NCI-H187 (cell line): ENCODE results near the gene SIX5.

Source experiments
- DNase-seq, 2 experiments: peaks; one replicate each; lab custom pipeline; 2025; lab: John Stamatoyannopoulos, UW

SIX5 gene

DNA sequence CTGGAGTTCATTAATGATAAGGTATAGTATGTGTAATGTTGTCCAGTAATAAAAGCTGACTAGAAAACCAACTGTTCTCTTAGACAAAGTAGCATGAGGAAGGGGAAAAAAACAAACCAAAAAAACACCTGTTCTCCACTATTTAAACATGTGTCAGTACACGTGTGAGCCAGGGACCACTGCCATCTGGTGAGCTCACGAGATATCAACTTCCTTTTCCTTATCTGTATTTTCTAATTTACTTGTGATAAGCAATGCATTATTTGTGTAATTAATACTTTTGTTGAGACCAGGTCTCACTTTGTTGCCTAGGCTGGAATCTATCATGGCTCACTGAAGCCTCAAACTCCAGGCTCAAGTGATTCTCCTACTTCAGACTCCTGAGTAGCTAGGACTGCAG lies 4.3 kb upstream of the SIX5 start:
- DNase-seq = no peak

- no peak for DNase-seq
Measured at GRCh38 chr19:45772912-45773311, 3.9 kb upstream of the SIX5 start.

GRCh38 chr19:45772130-45772840 lies 3.2 kb upstream of the SIX5 start:
- DNase-seq = no peak

DNA sequence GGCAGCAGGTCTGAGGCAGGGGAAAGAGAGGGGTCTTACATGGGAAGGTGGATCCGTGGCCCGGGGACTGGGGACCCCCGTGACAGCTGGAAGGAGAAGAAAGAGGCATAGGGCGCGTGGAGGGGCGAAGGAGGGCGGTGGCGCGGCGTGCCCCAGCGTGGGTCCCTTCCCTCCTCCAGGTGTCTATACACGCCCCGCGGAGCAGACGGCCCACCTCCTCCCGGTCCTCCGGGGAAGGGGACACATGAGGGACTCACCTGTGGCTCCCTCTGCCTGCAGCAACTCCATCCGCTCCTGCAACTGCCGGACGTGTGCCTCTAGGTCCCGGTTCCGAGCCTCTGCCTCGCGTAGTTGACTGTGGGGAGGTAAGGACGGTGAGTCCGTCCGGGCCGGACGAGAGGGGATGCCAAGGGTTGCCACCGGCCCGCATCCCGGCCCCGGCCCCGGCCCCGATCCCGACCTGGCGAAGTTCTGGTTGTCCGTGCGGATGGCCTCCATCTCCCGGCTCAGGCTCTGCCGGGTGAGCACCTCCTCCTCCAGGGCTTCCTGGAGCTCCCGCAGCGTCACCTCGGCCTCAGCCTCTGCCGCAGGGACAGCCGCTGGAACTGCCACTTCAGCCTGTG lies 2.4 kb upstream of the SIX5 start:
- no peak for DNase-seq

- DNase-seq = peak; percentile 95 to 98
Measured at GRCh38 chr19:45770192-45771101, 1.4 kb upstream of the SIX5 start.

GRCh38 chr19:45769821-45770191 lies 754 bp upstream of the SIX5 start:
- peak in 1 of 2 experiments; percentile 61 for DNase-seq

GRCh38 chr19:45768655-45768983 lies 433 bp downstream of the SIX5 start:
- DNase-seq = no peak

GRCh38 chr19:45767881-45768654 lies 984 bp downstream of the SIX5 start:
- peak in 1 of 2 experiments; percentile 17 for DNase-seq

GRCh38 chr19:45767410-45767880 lies 1.6 kb downstream of the SIX5 start:
- DNase-seq = peak; percentile 31 to 39

DNA sequence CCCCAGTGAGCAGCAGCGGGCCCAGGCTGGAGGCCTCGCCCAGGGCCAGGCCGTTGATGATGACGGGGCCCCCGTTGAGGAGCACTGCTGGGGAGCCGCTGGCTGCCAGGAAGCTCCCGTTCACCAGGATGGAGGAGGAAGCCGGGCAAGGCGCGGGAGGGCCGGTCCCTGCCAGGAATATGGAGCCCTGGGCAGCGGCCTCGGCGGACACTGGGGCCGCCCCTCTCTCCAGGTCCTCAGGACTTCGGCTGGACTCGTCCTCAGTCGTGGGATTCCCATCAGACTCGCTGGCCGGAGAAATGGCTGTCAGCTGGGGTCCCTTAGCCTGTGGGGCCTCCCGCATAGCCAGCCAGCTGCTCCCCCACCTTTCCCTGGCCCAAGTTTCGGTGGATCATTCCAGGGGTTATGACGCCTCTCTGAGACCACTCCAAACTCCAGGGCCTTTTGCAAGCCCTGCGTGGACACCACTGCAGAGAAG lies 2.1 kb downstream of the SIX5 start:
- DNase-seq = no peak

DNA sequence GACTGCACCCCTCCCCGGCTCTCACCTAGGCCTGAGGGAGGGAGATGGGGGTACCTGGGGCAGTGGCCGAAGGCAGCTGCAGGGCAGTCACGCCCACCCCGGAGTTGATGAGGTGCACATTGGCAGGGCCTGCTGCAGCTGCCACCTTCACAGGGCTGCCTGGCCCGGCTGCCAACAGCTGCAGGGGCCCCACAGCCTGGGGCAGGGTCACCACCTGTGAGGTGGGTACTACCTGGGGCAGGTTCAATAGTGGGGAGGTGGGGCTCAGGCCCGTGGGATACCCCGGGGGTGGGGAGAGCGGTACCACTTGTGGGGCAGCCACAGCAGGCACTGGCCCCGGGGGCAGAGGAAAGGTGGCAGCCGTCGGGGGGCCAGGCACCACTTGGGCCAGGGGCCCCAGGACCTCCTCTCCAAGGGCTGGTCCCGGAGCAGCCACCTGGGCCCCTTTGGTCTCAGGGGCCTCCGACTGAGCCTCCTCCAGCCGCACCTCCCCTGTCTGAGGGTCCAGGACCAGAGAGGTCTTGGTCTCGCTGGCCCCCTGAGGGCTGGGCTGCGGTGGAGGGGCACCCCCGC lies 2.7 kb downstream of the SIX5 start:
- no peak for DNase-seq

GRCh38 chr19:45765702-45766295 lies 3.3 kb downstream of the SIX5 start:
- no peak for DNase-seq

DNA sequence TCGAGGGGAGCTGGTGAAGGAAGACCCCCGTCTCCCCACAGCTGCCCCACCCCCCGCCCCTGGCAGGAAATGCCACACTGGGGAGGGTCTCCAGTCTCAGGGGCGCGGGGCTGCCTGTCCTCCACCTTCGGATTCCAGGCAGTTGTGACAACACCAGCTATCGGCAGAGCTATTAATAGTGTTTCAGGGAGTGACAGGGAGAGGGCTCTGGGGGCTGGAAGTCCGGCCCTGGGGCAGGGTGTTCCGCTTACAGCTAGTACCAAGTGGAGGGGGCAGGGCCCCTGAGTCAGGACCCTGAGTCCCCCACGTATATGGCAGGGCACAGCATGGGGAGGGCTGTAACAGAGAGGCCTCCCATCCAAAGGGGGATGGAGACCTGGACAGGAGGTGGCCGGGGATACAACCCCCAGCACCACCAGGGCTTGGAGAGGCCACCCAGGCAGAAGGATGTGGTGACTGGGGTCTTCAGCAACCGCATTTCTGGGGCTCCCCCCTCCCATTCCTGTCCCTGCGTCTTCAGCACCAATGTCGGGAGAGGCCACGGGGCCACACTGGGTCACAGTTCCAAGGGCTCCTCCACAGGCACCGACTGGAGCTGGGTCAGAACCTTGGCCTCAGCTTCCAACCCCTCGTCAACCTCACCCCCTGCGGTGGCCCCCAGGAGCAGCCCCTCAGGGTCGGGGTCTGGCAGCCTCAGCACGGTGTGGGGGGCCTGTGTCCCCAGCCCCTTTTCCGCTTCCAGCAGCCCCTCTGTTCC lies 3.9 kb downstream of the SIX5 start:
- DNase-seq = no peak

DNA sequence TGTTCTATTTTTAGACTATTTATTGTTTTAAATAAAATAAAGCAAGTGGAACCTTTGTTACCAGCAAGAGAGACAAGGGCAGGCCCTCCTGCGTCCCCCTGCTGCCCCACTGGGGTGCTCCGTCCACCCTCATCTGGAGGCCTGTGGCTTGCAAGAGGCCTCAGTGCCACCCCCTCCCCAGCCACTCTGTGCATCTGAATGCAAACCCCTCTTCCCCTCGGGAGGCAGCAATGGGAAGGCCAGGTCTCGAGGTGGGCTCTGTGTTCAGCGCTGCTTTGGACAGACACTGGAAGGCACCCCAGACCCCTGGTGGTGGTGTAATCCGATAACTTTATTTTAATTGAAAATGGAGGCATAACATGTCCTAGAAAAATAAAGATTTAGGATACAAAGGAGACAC lies 4.6 kb downstream of the SIX5 start:
- no peak for DNase-seq

- no peak for DNase-seq
Measured at GRCh38 chr19:45763691-45764294, 5.3 kb downstream of the SIX5 start.

DNA sequence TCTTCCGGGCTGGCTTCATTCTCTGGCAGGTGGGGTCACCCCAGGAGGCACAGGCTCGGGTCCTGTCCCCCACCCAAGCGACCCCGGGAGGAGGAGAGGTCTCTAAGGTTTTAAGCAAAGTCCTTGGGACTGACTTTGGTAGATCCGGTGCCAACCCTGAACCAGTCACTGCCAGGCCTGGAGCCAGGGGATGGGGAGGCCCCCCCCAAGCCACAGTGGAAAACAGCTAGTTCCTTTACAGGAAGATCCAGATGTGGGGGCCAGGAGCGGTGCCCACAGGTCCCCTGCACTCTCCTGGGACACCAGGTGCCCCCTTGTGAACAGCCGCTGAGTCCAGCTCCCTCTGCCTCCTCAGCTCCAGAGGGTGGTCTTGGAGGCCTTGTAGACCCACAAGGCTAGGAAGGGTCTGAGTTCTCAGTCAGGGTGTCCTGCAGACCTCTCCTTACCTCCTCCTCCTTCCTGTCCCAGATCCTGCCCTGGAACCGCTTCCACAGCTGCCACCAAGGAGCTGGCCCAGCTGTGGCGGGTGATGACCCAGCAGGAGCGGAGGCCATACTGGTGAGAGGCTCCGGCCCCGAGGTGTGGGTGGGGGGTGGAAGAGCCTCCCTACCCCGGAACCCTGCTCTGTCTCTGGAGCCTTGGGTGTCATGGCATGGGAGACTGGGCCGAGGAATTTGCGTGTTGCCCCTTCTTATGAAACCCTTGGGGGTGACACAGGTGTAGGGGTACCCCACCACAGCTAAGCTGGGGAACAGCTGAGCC lies 6.0 kb downstream of the SIX5 start:
- DNase-seq = no peak

DNA sequence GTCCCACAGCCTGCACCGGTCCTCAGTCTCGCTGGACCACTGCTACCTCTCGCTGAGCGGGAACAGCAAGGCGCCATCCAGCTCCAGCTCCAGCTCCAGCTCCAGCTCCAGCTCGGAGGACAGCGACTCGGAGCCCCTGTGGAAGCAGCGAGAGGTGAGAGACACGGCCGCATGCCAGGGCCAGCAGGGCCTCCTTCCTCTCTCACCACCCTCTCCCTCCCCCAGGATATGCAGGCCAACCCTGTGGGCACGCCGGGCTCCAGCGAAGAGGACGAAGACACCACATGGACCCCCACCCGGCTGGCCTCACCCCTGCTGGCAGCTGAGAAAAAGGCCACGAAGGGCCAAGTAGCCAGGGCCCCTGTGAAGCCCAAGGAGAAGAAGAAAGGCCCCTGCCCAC lies 7.3 kb downstream of the SIX5 start:
- no peak for DNase-seq

- DNase-seq = no peak
Measured at GRCh38 chr19:45758921-45759320, 10.1 kb downstream of the SIX5 start.

DNA sequence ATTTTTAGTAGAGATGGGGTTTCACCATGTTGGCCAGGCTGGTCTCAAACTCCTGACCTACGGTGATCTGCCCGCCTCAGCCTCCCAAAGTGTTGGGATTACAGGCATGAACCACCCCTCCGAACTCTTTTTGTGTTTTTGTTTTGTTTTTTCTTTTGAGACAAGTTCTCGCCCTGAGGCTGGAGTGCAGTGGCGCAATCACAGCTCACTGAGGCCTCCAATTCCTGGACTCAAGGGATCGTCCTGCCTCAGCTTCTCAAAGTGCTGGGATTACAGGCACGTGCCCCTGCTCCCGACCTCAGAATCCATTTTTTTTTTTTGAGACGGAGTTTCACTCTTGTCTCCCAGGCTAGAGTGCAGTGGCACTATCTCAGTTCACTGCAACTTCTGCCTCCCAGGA lies 11.4 kb downstream of the SIX5 start:
- no peak for DNase-seq
